GM18873 (cell line): ENCODE results near the gene PATE1.
"Not testable (repeated sequence)": the region's sequence is repeated elsewhere in the genome, so short reads cannot be mapped to it uniquely, and the experiment has no call there.

Source experiments
- ATAC-seq: cut with Tn5 transposase; IDR thresholded peaks from one replicate; pipeline ENCODE4 v1.9.1; 2021; ENCODE audit warnings: mild to moderate bottlenecking, moderate library complexity, moderate number of reproducible peaks; ENCODE audit not compliant: unreplicated experiment, low FRiP score

Gene PATE1

GRCh38 chr11:125745979-125746378 lies at the start of gene PATE1:
Gene PATE1, plus strand, starts transcription at chr11:125746279. Its CDS starts 26 bp downstream, at chr11:125746305.
- ATAC-seq = no peak

GRCh38 chr11:125701018-125701610 lies 45.0 kb upstream of the PATE1 start:
- ATAC-seq = no peak

GRCh38 chr11:125701858-125702621 lies 44.0 kb upstream of the PATE1 start:
- no peak for ATAC-seq

GRCh38 chr11:125704686-125705085 lies 41.4 kb upstream of the PATE1 start:
- not testable (repeated sequence) for ATAC-seq

GRCh38 chr11:125720781-125721180 lies 25.3 kb upstream of the PATE1 start:
- no peak for ATAC-seq

- ATAC-seq = no peak
Observed at GRCh38 chr11:125724125-125724524, 22.0 kb upstream of the PATE1 start.

- no peak for ATAC-seq
Observed at GRCh38 chr11:125728969-125729368, 17.1 kb upstream of the PATE1 start.

- ATAC-seq = no peak
Observed at GRCh38 chr11:125740617-125741016, 5.5 kb upstream of the PATE1 start.

- ATAC-seq = no peak
Observed at GRCh38 chr11:125743681-125744080, 2.4 kb upstream of the PATE1 start.

- no peak for ATAC-seq
Observed at GRCh38 chr11:125750629-125751028, 4.5 kb downstream of the PATE1 start.

GRCh38 chr11:125756050-125756449 lies 10.0 kb downstream of the PATE1 start:
- no peak for ATAC-seq

- no peak for ATAC-seq
Observed at GRCh38 chr11:125762445-125762844, 16.4 kb downstream of the PATE1 start.

GRCh38 chr11:125763483-125763882 lies 17.4 kb downstream of the PATE1 start:
- no peak for ATAC-seq

- no peak for ATAC-seq
Observed at GRCh38 chr11:125766251-125766650, 20.2 kb downstream of the PATE1 start.

- ATAC-seq = no peak
Observed at GRCh38 chr11:125768336-125769046, 22.4 kb downstream of the PATE1 start.

- ATAC-seq = no peak
Observed at GRCh38 chr11:125770583-125770982, 24.5 kb downstream of the PATE1 start.

- ATAC-seq = no peak
Observed at GRCh38 chr11:125772834-125773505, 26.9 kb downstream of the PATE1 start.

GRCh38 chr11:125773516-125773915 lies 27.4 kb downstream of the PATE1 start:
- ATAC-seq = no peak

- ATAC-seq = no peak
Observed at GRCh38 chr11:125777309-125777708, 31.2 kb downstream of the PATE1 start.

- ATAC-seq = no peak
Observed at GRCh38 chr11:125778728-125779127, 32.6 kb downstream of the PATE1 start, which contains the start of gene PATE2. Gene PATE2, minus strand, starts transcription at chr11:125778828. Its CDS starts 55 bp downstream, at chr11:125778773.

GRCh38 chr11:125784678-125785077 lies 38.6 kb downstream of the PATE1 start:
- ATAC-seq = no peak
